Sigmoid colon (tissue), 7 donors: ENCODE measurements around the gene OLFM2. TPM values are rescaled to one million over a fixed set of nuclear protein-coding genes. Genes with fewer than 3 reads are reported as not detected.

Experiments used
- DNase-seq: peaks from one replicate; pipeline ENCODE4 v3.0.0-alpha.2; 2019
- H3K27ac ChIP-seq, 4 donors: fragments of 200-600 bp; sonication (generic); one replicate each; pipeline ENCODE4 v1.5.1; 2016 to 2019; ENCODE audit warnings: mild to moderate bottlenecking in 1 of 4
- H3K27me3 ChIP-seq, 3 donors: fragments of 200-600 bp; sonication (generic); one replicate each; pipeline ENCODE4 v1.5.1; 2019; ENCODE audit warnings: mild to moderate bottlenecking in 1 of 3
- H3K36me3 ChIP-seq, 4 donors: fragments of 200-600 bp; sonication (generic); one replicate each; pipeline ENCODE4 v1.5.1; 2016 to 2019
- H3K4me1 ChIP-seq, 4 donors: fragments of 200-600 bp; sonication (generic); one replicate each; pipeline ENCODE4 v1.5.1; 2017 to 2019
- H3K4me3 ChIP-seq, 4 donors: fragments of 200-600 bp; sonication (generic); one replicate each; pipeline ENCODE4 v1.5.1; 2017 to 2019; ENCODE audit warnings: mild to moderate bottlenecking in 2 of 4, moderate library complexity in 1 of 4
- H3K9me3 ChIP-seq, 4 donors: fragments of 200-600 bp in 3 of 4; sonication (generic) in 3 of 4; one replicate each; pipeline versions ENCODE4 v1.5.1 to v1.6.1; 2013 to 2019
- CTCF ChIP-seq, 4 experiments: fragments of 450-650 bp in 3 of 4; fragments of 200-600 bp in 1 of 4; IDR thresholded peaks; one replicate each; pipeline ENCODE4 v1.5.1; 2016 to 2019; ENCODE audit warnings: antibody characterized with exemption in 4 of 4, mild to moderate bottlenecking in 3 of 4, moderate library complexity in 2 of 4
- EP300 ChIP-seq, 4 donors: sonication (generic); formaldehyde crosslinking; IDR thresholded peaks; one replicate each; pipeline ENCODE4 v1.6.1; 2017; ENCODE audit warnings: antibody characterized with exemption in 4 of 4
- POLR2A ChIP-seq, 2 donors: fragments of 450-650 bp; IDR thresholded peaks; one replicate each; pipeline ENCODE4 v1.6.1; 2016; ENCODE audit warnings: antibody characterized with exemption in 2 of 2, mild to moderate bottlenecking in 2 of 2, moderate library complexity in 2 of 2
- POLR2AphosphoS5 ChIP-seq, 4 donors: sonication (generic); formaldehyde crosslinking; IDR thresholded peaks; one replicate each; pipeline ENCODE4 v1.6.1; 2017; ENCODE audit warnings: antibody characterized with exemption in 4 of 4
- WGBS, 2 donors: extraction: QIAGEN DNeasy Blood & Tissue Kit; methylation state at CpG; one replicate each; pipeline ENCODE4 v1.1.7; 2013; 5-methylcytosine and 5-hydroxymethylcytosine counted together
- intact Hi-C: fragments of 100-400 bp; cut with DNase I; formaldehyde crosslinking; loops from one replicate; pipeline ENCODE4 v1.15.1; 2023
- polyA plus RNA-seq, 3 donors: library from polyadenylated mRNA; stranded (reverse); fragments of 200-250 nt; gene quantifications; one replicate each; pipeline ENCODE4 v1.2.3, GENCODE V29; 2013
- total RNA-seq, 4 donors: library from RNA; depleted of rRNA; stranded (reverse); fragments of >200 nt; gene quantifications; one replicate each; pipeline ENCODE4 v1.1.0, GENCODE V29; 2016
- donor health status: healthy with polysubstance abuse.
- donor health status: Bipolar disorder and iron deficiency.
- donor health status: healthy.

The OLFM2 gene
- total and polyA plus RNA-seq, 7 donors = 0.60 to 19.4 (median 6.4) TPM; not detected in 1

DNA sequence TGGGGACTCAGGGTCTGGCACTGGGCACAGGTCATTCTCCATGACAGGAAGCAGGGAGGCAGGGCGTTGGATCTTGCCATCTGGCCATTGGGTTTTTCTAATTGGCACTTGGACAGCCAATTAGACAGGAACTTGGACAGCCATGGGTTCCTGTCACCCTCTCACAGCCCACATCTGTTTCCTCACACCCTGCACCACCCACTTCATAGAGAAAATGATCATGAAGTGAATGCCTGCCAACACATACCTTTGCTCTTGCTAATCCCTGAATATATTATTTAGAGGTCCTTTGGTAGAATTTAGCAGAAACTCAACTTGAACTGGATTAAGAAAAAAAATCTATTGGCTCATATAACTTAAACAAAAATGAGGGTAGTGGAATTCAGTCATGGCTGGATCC lies 4.9 kb upstream of the OLFM2 start:
- Histone ChIP-seq H3K36me3 (no peaks in the 10 kb centered on the region), H3K27me3 (peaks cover 8 to 11% (median 9%) of the 10 kb centered on the region in 3 donors), H3K4me3 (no peak overlapping the region), H3K27ac (no peak overlapping the region), H3K9me3 (peaks cover 0 to 6% (median 2%) of the 10 kb centered on the region in 4 donors), H3K4me1 (peaks cover 0 to 31% (median 23%) of the 10 kb centered on the region in 4 donors)
- WGBS, 2 donors = 48 to 49% methylated on average over 1 of the region's 1 CpG
- intact Hi-C loops = no loop called here
- no peak for DNase-seq
- TF ChIP-seq CTCF (IDR thresholded peaks at IDR 0.05) (no peak), POLR2AphosphoS5 (IDR thresholded peaks at IDR 0.05) (no peak), EP300 (IDR thresholded peaks at IDR 0.05) (no peak), POLR2A (IDR thresholded peaks at IDR 0.05) (no peak)

DNA sequence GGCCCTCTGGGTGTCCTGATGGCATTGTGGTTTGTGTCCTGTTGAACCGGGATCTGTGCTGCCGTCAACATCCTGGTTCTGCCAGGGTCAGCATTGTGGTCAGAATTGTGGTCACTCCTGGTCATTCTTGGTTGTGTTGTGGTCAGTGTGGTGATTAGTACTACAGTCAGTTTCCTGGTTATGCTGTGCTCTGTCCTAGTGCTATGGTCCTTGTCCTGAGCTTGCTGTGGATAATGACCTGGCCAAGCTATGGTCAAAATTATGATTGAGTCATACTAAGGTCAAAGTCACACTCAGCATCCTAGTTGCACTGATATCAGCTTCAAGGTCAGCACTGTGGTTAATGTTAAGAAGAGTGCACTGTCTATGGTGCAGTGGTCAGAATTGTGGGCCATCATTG lies 4.5 kb upstream of the OLFM2 start:
- Histone ChIP-seq H3K27ac (no peak overlapping the region), H3K27me3 (peaks cover 12 to 16% (median 13%) of the 10 kb centered on the region in 3 donors)
- no peak for DNase-seq

GRCh38 chr19:9939301-9939913 lies 3.1 kb upstream of the OLFM2 start:
- 58 to 59% methylated on average over 3 of the region's 3 CpGs for WGBS, 2 donors
- Histone ChIP-seq H3K36me3 (no peaks in the 10 kb centered on the region), H3K27me3 (peaks cover 19 to 29% (median 24%) of the 10 kb centered on the region in 3 donors), H3K27ac (no peak overlapping the region), H3K4me1 (peaks cover 0 to 28% (median 18%) of the 10 kb centered on the region in 4 donors), H3K4me3 (no peak overlapping the region), H3K9me3 (peaks cover 0 to 6% (median 2%) of the 10 kb centered on the region in 4 donors)
- TF ChIP-seq EP300 (IDR thresholded peaks at IDR 0.05) = no peak
- no peak for TF ChIP-seq POLR2AphosphoS5 (IDR thresholded peaks at IDR 0.05)
- TF ChIP-seq CTCF (IDR thresholded peaks at IDR 0.05) = no peak
- intact Hi-C loops = loop anchor here (10.0 kb wide), 1 partner anchor 445 kb away; the partner anchor contains the start of gene TYK2
- no peak for DNase-seq

More for the DNA sequence above, 4.5 kb upstream of the OLFM2 start:
- Histone ChIP-seq H3K9me3 (peaks cover 0 to 6% (median 2%) of the 10 kb centered on the region in 4 donors), H3K4me3 (no peak overlapping the region), H3K4me1 (peaks cover 0 to 31% (median 24%) of the 10 kb centered on the region in 4 donors), H3K36me3 (no peaks in the 10 kb centered on the region)
- intact Hi-C loops = no loop called here
- TF ChIP-seq EP300 (IDR thresholded peaks at IDR 0.05) = no peak
- TF ChIP-seq CTCF (IDR thresholded peaks at IDR 0.05) = no peak
- TF ChIP-seq POLR2AphosphoS5 (IDR thresholded peaks at IDR 0.05) = no peak
- no peak for TF ChIP-seq POLR2A (IDR thresholded peaks at IDR 0.05)
- WGBS, 2 donors = 54 to 67% methylated on average over 2 of the region's 2 CpGs

GRCh38 chr19:9937001-9937411 lies 691 bp upstream of the OLFM2 start:
- Histone ChIP-seq H3K9me3 (peaks cover 0 to 6% (median 2%) of the 10 kb centered on the region in 4 donors), H3K27ac (no peak overlapping the region), H3K4me3 (no peak overlapping the region), H3K4me1 (peaks cover 0 to 29% (median 20%) of the 10 kb centered on the region in 4 donors), H3K27me3 (peaks cover 29 to 53% (median 42%) of the 10 kb centered on the region in 3 donors), H3K36me3 (no peaks in the 10 kb centered on the region)
- no peak for DNase-seq
- 10% methylated on average over 20 of the region's 20 CpGs for WGBS, 2 donors
- no peak for TF ChIP-seq CTCF (IDR thresholded peaks at IDR 0.05)
- TF ChIP-seq POLR2AphosphoS5 (IDR thresholded peaks at IDR 0.05) = no peak
- TF ChIP-seq EP300 (IDR thresholded peaks at IDR 0.05) = no peak
- intact Hi-C loops = loop anchor here (10.0 kb wide), 1 partner anchor 448 kb away; the partner anchor contains the start of gene TYK2
